ENCODE measurements around the gene NFATC1. TPM values are rescaled to one million over a fixed set of nuclear protein-coding genes. Genes with fewer than 3 reads are reported as not detected.

Gene NFATC1
- total and polyA plus RNA-seq, 8 donors: 3.4 to 7.9 (median 4.4) TPM

DNA sequence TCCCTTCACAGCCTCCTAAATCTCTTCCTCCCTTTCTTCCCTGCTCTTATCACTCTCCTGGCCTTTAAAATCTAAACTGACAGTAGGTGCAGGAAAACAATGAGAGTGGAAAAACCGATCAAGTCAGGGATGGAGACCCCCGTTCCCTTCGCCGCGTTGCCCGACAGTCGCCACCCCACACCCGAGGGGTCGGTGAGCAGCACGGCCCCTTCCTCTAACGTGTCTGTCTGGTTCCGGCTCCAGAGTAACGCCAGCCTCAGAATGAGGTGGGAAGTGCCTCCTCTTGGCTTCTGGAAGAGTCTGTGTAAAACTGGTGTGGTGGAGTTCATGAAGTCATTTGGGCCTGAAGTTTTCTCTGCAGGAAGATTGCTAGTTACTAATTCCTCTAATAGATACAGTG is 138.6 kb downstream of the NFATC1 start:
- Histone ChIP-seq H3K4me1 (no peaks in the 10 kb centered on the region), H3K27me3 (no peaks in the 10 kb centered on the region), H3K9me3 (no peaks in the 10 kb centered on the region), H3K27ac (no peak overlapping the region), H3K36me3 (no peaks in the 10 kb centered on the region), H3K4me3 (no peak overlapping the region)
- ATAC-seq (no peak), DNase-seq (peak in 1 of 6 donors; percentile 30), FAIRE-seq (no peak)
- TF ChIP-seq, protein P1, sequence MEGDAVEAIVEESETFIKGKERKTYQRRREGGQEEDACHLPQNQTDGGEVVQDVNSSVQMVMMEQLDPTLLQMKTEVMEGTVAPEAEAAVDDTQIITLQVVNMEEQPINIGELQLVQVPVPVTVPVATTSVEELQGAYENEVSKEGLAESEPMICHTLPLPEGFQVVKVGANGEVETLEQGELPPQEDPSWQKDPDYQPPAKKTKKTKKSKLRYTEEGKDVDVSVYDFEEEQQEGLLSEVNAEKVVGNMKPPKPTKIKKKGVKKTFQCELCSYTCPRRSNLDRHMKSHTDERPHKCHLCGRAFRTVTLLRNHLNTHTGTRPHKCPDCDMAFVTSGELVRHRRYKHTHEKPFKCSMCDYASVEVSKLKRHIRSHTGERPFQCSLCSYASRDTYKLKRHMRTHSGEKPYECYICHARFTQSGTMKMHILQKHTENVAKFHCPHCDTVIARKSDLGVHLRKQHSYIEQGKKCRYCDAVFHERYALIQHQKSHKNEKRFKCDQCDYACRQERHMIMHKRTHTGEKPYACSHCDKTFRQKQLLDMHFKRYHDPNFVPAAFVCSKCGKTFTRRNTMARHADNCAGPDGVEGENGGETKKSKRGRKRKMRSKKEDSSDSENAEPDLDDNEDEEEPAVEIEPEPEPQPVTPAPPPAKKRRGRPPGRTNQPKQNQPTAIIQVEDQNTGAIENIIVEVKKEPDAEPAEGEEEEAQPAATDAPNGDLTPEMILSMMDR (IDR thresholded peaks at IDR 0.05): no peak
- intact Hi-C loops (cut with DNase I): loop anchor here in 1 of 3 donors (5.0 kb wide), 1 partner anchor 157 kb away; no protein-coding TSS in a partner anchor
- WGBS, 2 donors: 53 to 60% methylated on average over 13 of the region's 13 CpGs

GRCh38 chr18:79537758-79538157 is 142.0 kb downstream of the NFATC1 start:
- no peak overlapping the region for H3K4me3 ChIP-seq
- TF ChIP-seq, protein P1 (IDR thresholded peaks at IDR 0.05): no peak
- H3K9me3 ChIP-seq: no peaks in the 10 kb centered on the region
- DNase-seq (peak in 1 of 6 donors; percentile 7), ATAC-seq (no peak), FAIRE-seq (no peak)
- no peaks in the 10 kb centered on the region for H3K4me1 ChIP-seq
- H3K36me3 ChIP-seq: no peaks in the 10 kb centered on the region
- H3K27me3 ChIP-seq: no peaks in the 10 kb centered on the region
- H3K27ac ChIP-seq: no peak overlapping the region
- 85 to 96% methylated on average over 8 of the region's 8 CpGs for WGBS, 2 donors
- intact Hi-C loops (cut with DNase I): no loop called here

DNA sequence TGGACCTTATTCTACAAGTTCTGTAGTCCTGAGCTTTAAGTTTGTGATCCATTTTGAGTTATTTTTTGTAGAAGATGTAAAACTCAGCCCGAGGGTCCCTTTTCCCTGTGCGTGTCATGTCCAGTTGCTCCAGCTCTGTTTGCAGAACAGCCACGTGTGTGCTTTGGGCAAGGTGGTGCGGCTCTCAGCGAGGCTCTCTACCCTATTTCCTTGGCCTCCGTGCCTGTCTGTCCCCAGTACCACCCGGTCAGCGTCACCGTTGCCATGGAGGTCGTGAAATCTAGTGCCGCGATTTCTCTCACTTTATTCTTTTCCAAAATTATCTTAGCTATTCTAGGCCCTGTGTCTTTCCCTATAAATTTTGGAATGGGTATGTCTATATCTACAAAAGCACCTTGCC is 142.9 kb downstream of the NFATC1 start:
- H3K9me3 ChIP-seq: no peaks in the 10 kb centered on the region
- H3K27me3 ChIP-seq: no peaks in the 10 kb centered on the region
- peak in 1 of 6 donors; percentile 18 for DNase-seq
- 83 to 88% methylated on average over 12 of the region's 12 CpGs for WGBS, 2 donors
- H3K4me1 ChIP-seq: no peaks in the 10 kb centered on the region
- no peak overlapping the region for H3K4me3 ChIP-seq
- ATAC-seq: no peak
- FAIRE-seq: no peak
- intact Hi-C loops (cut with DNase I): no loop called here
- TF ChIP-seq, protein P1 (IDR thresholded peaks at IDR 0.05): no peak
- no peaks in the 10 kb centered on the region for H3K36me3 ChIP-seq
- H3K27ac ChIP-seq: no peak overlapping the region

- FAIRE-seq (no peak), DNase-seq (peak in 1 of 6 donors; percentile 8), ATAC-seq (peak in 2 of 4 donors; percentile 35 to 44)
- no peaks in the 10 kb centered on the region for H3K36me3 ChIP-seq
- TF ChIP-seq, protein P1 (IDR thresholded peaks at IDR 0.05): no peak
- intact Hi-C loops (cut with DNase I): no loop called here
- no peak overlapping the region for H3K4me3 ChIP-seq
- no peaks in the 10 kb centered on the region for H3K27me3 ChIP-seq
- H3K9me3 ChIP-seq: no peaks in the 10 kb centered on the region
- whole genome bisulfite sequencing, 2 donors: 62 to 75% methylated on average over 16 of the region's 16 CpGs
- H3K27ac ChIP-seq: no peak overlapping the region
- H3K4me1 ChIP-seq: no peaks in the 10 kb centered on the region
Measured at GRCh38 chr18:79540161-79540903, 144.6 kb downstream of the NFATC1 start.

GRCh38 chr18:79540904-79541282 is 145.2 kb downstream of the NFATC1 start:
- Histone ChIP-seq H3K27me3 (no peaks in the 10 kb centered on the region), H3K9me3 (no peaks in the 10 kb centered on the region), H3K4me1 (no peaks in the 10 kb centered on the region), H3K36me3 (no peaks in the 10 kb centered on the region), H3K27ac (no peak overlapping the region), H3K4me3 (no peak overlapping the region)
- 66 to 69% methylated on average over 12 of the region's 12 CpGs for WGBS, 2 donors
- ATAC-seq (peak in 2 of 4 donors; percentile 24 to 37), DNase-seq (no peak), FAIRE-seq (no peak)
- TF ChIP-seq, protein P1 (IDR thresholded peaks at IDR 0.05): no peak
- intact Hi-C loops (cut with DNase I): no loop called here
